ENCODE measurements around the gene KRT78. TPM values are rescaled to one million over a fixed set of nuclear protein-coding genes. Genes with fewer than 3 reads are reported as not detected.
A peak's percentile ranks its signal among the peaks of the same experiment; 100 is the strongest.

KRT78 gene
- total RNA-seq, 2 donors from 2014 or later, result not detected

GRCh38 chr12:52879394-52880351, 30.9 kb upstream of the KRT78 start:
- H3K36me3 ChIP-seq (ENCODE audit: control insufficient read depth, insufficient read depth, low read length), result no peaks in the 10 kb centered on the region
- H3K4me1 Mint-ChIP-seq, result peaks cover 15% of the 10 kb centered on the region
- H3K27ac ChIP-seq (ENCODE audit: low read depth, low read length), result no peak overlapping the region
- H3K4me3 Mint-ChIP-seq, result peak overlapping the region; percentile 45
- no peaks in the 10 kb centered on the region for H3K9me3 Mint-ChIP-seq
- H3K9me3 ChIP-seq (ENCODE audit: control insufficient read depth, low read length), result no peaks in the 10 kb centered on the region
- H3K4me1 ChIP-seq (ENCODE audit: control insufficient read depth, insufficient read depth, low read length), result no peaks in the 10 kb centered on the region
- H3K36me3 Mint-ChIP-seq (ENCODE audit: low read depth), result no peaks in the 10 kb centered on the region
- H3K9ac ChIP-seq (ENCODE audit: extremely low read depth, low read length, poor library complexity, severe bottlenecking), result no peak overlapping the region
- no peak overlapping the region for H3K4me3 ChIP-seq (ENCODE audit: low read length)
- peak; percentile 97 for DNase-seq
- 17 to 21% methylated on average over 19 to 38 of the region's 38 CpGs for WGBS, 2 experiments (ENCODE audit: insufficient coverage in 1 of 2, insufficient read length in 1 of 2)
- TF ChIP-seq CTCF (conservative IDR thresholded peaks at IDR 0.05), result peak; percentile 79
- peaks cover 5% of the 10 kb centered on the region for H3K27me3 ChIP-seq (ENCODE audit: control insufficient read depth, insufficient read depth, low read length, poor library complexity, severe bottlenecking)
- H3K27me3 Mint-ChIP-seq (ENCODE audit: insufficient read depth), result peaks cover 8% of the 10 kb centered on the region
- H3K27ac Mint-ChIP-seq, result peak overlapping the region; percentile 80

- Histone ChIP-seq H3K36me3 (ENCODE audit: control insufficient read depth, insufficient read depth, low read length) (no peaks in the 10 kb centered on the region), H3K4me1 (ENCODE audit: control insufficient read depth, insufficient read depth, low read length) (no peaks in the 10 kb centered on the region), H3K4me3 (ENCODE audit: low read length) (no peak overlapping the region), H3K27me3 (ENCODE audit: control insufficient read depth, insufficient read depth, low read length, poor library complexity, severe bottlenecking) (peaks cover 12% of the 10 kb centered on the region), H3K9ac (ENCODE audit: extremely low read depth, low read length, poor library complexity, severe bottlenecking) (no peak overlapping the region), H3K27ac (ENCODE audit: low read depth, low read length) (no peak overlapping the region), H3K9me3 (ENCODE audit: control insufficient read depth, low read length) (no peaks in the 10 kb centered on the region)
- no peak for DNase-seq
- 88 to 90% methylated on average over 10 to 17 of the region's 17 CpGs for WGBS, 2 experiments (ENCODE audit: insufficient coverage in 1 of 2, insufficient read length in 1 of 2)
- Mint-ChIP-seq H3K4me3 (peak overlapping the region; percentile 45), H3K27me3 (ENCODE audit: insufficient read depth) (peaks cover 13% of the 10 kb centered on the region), H3K9me3 (no peaks in the 10 kb centered on the region), H3K4me1 (peaks cover 14% of the 10 kb centered on the region), H3K27ac (no peak overlapping the region), H3K36me3 (ENCODE audit: low read depth) (no peaks in the 10 kb centered on the region)
- no peak for TF ChIP-seq CTCF (conservative IDR thresholded peaks at IDR 0.05)
Observed at GRCh38 chr12:52878507-52879393, 30.0 kb upstream of the KRT78 start.

- 78 to 85% methylated on average over 3 of the region's 3 CpGs for WGBS, 2 experiments (ENCODE audit: insufficient coverage in 1 of 2, insufficient read length in 1 of 2)
Observed at GRCh38 chr12:52877242-52877641, 28.4 kb upstream of the KRT78 start.

More at GRCh38 chr12:52877242-52877641, 28.4 kb upstream of the KRT78 start:
- peaks cover 23% of the 10 kb centered on the region for H3K27me3 ChIP-seq (ENCODE audit: control insufficient read depth, insufficient read depth, low read length, poor library complexity, severe bottlenecking)
- Mint-ChIP-seq H3K4me3 (no peak overlapping the region), H3K27me3 (ENCODE audit: insufficient read depth) (peaks cover 26% of the 10 kb centered on the region), H3K4me1 (peaks cover 14% of the 10 kb centered on the region), H3K27ac (no peak overlapping the region), H3K36me3 (ENCODE audit: low read depth) (no peaks in the 10 kb centered on the region), H3K9me3 (no peaks in the 10 kb centered on the region)
- H3K9ac ChIP-seq (ENCODE audit: extremely low read depth, low read length, poor library complexity, severe bottlenecking), result no peak overlapping the region
- TF ChIP-seq CTCF (conservative IDR thresholded peaks at IDR 0.05), result no peak
- H3K27ac ChIP-seq (ENCODE audit: low read depth, low read length), result no peak overlapping the region
- H3K4me1 ChIP-seq (ENCODE audit: control insufficient read depth, insufficient read depth, low read length), result no peaks in the 10 kb centered on the region
- no peaks in the 10 kb centered on the region for H3K9me3 ChIP-seq (ENCODE audit: control insufficient read depth, low read length)
- DNase-seq, result no peak
- no peaks in the 10 kb centered on the region for H3K36me3 ChIP-seq (ENCODE audit: control insufficient read depth, insufficient read depth, low read length)
- H3K4me3 ChIP-seq (ENCODE audit: low read length), result no peak overlapping the region

Measured in endodermal cell (in vitro differentiated cells).